H1 (cell line): Measurements from ENCODE around the gene PDE8A. TPM values are rescaled to one million over a fixed set of nuclear protein-coding genes. Genes with fewer than 3 reads are reported as not detected.

Experiments used
- CTCF ChIA-PET: fragments of 300-600 bp; sonication (Branson Sonifier 250); formaldehyde crosslinking; loops from one replicate; lab custom pipeline; 2021; ENCODE audit not compliant: partially characterized antibody; lab: Charles Lee
- POLR2A ChIA-PET: fragments of 300-600 bp; sonication (Branson Sonifier 250); formaldehyde crosslinking; loops from one replicate; lab custom pipeline; 2021; ENCODE audit warnings: inconsistent platforms; ENCODE audit not compliant: partially characterized antibody; lab: Charles Lee
- DNase-seq, 2 experiments: peaks; one replicate each; pipeline versions ENCODE4 v3.0.0 to v3.0.0-alpha.2; 2010 to 2022; ENCODE audit warnings: low spot score in 2 of 2, low read depth in 1 of 2, mixed read lengths in 1 of 2
- FAIRE-seq: peaks from 2 replicates; lab custom pipeline; 2011; peaks lifted over from hg19 to GRCh38; lab: Jason Lieb, UNC
- H2AFZ ChIP-seq: 2 replicates; pipeline ENCODE4 v1.8.1; 2012; ENCODE audit warnings: low read length, inconsistent platforms
- H2AK5ac ChIP-seq: 2 replicates; pipeline ENCODE4 v1.6.1; 2013; ENCODE audit warnings: low read depth, low read length
- H2BK120ac ChIP-seq: replicated peaks from 2 replicates; pipeline ENCODE3; 2013; ENCODE audit warnings: low read depth, low read length, inconsistent platforms
- H2BK12ac ChIP-seq: 2 replicates; pipeline ENCODE4 v1.6.1; 2013; ENCODE audit warnings: low read depth, low read length
- H2BK15ac ChIP-seq: 2 replicates; pipeline ENCODE4 v1.6.1; 2013; ENCODE audit warnings: low read length
- H2BK20ac ChIP-seq: 2 replicates; pipeline ENCODE4 v1.6.1; 2013; ENCODE audit warnings: low read length
- H2BK5ac ChIP-seq: 2 replicates; pipeline ENCODE4 v1.6.1; 2013; ENCODE audit warnings: low read depth, low read length
- H3K14ac ChIP-seq: 2 replicates; pipeline ENCODE4 v1.6.1; 2013; ENCODE audit warnings: inconsistent platforms; ENCODE audit not compliant: insufficient read length
- H3K18ac ChIP-seq: 2 replicates; pipeline ENCODE4 v1.6.1; 2013; ENCODE audit warnings: low read length; ENCODE audit errors: extremely low read depth
- H3K23ac ChIP-seq: 2 replicates; pipeline ENCODE4 v1.6.1; 2013; ENCODE audit warnings: inconsistent platforms; ENCODE audit not compliant: insufficient read length
- H3K23me2 ChIP-seq: 2 replicates; pipeline ENCODE4 v1.6.1; 2013; ENCODE audit warnings: low read depth, low read length
- H3K27ac ChIP-seq: 2 replicates; pipeline ENCODE4 v1.6.1; 2011; ENCODE audit warnings: low read depth, low read length, inconsistent platforms
- H3K27me3 ChIP-seq, 4 experiments: replicated peaks in 1 of 4; 1 replicate in 1 of 4; 2 replicates in 3 of 4; pipeline versions ENCODE4 v1.6.1 to v1.8.1; 2011 to 2013; ENCODE audit warnings: low read length in 3 of 4, mild to moderate bottlenecking in 3 of 4, inconsistent platforms in 2 of 4, mixed read lengths in 2 of 4, moderate library complexity in 1 of 4; ENCODE audit not compliant: control insufficient read depth in 3 of 4, insufficient read depth in 3 of 4; ENCODE audit errors: extremely low read depth in 1 of 4
- H3K36me3 ChIP-seq, 4 experiments: 2 replicates each; pipeline versions ENCODE4 v1.6.1 to v1.8.1; 2011 to 2013; ENCODE audit warnings: mild to moderate bottlenecking in 4 of 4, low read length in 3 of 4, moderate library complexity in 2 of 4, control low read depth in 1 of 4, inconsistent platforms in 1 of 4; ENCODE audit not compliant: insufficient read depth in 4 of 4, control insufficient read depth in 2 of 4
- H3K4ac ChIP-seq: replicated peaks from 2 replicates; pipeline ENCODE3; 2013; ENCODE audit warnings: low read length, low read depth, mixed read lengths, inconsistent platforms; ENCODE audit not compliant: insufficient read length
- H3K4me1 ChIP-seq, 4 experiments: replicated peaks in 1 of 4; 1 replicate in 1 of 4; 2 replicates in 3 of 4; pipeline versions ENCODE4 v1.6.1 to v1.8.1; 2011 to 2013; ENCODE audit warnings: low read length in 3 of 4, inconsistent platforms in 2 of 4, mixed read lengths in 1 of 4; ENCODE audit not compliant: insufficient read depth in 4 of 4, control insufficient read depth in 3 of 4
- H3K4me2 ChIP-seq, 2 experiments: 2 replicates each; pipeline versions ENCODE4 v1.6.1 to v1.8.1; 2011 to 2013; ENCODE audit warnings: low read depth in 2 of 2, low read length in 2 of 2, control low read depth in 1 of 2, inconsistent platforms in 1 of 2, mild to moderate bottlenecking in 1 of 2; ENCODE audit not compliant: insufficient read depth in 1 of 2
- H3K4me3 ChIP-seq, 4 experiments: fragments of 200-600, 300-600 bp in 1 of 4; sonication (generic), shearing (Covaris generic), sonication (Bioruptor Twin) in 1 of 4; 2 replicates each; pipeline versions ENCODE4 v1.5.1 to v1.8.1; 2011 to 2016; ENCODE audit warnings: low read length in 4 of 4, low read depth in 3 of 4, control low read depth in 2 of 4, inconsistent platforms in 2 of 4, mild to moderate bottlenecking in 2 of 4, mixed read lengths in 1 of 4, moderate library complexity in 1 of 4; ENCODE audit not compliant: insufficient read depth in 2 of 4; ENCODE audit errors: extremely low read depth in 1 of 4
- H3K56ac ChIP-seq: replicated peaks from 2 replicates; pipeline ENCODE3; 2013; ENCODE audit warnings: low read depth, mild to moderate bottlenecking, mixed read lengths, low read length, inconsistent platforms; ENCODE audit not compliant: insufficient read length
- H3K79me1 ChIP-seq: 2 replicates; pipeline ENCODE4 v1.6.1; 2013; ENCODE audit warnings: low read depth, low read length, control low read depth
- H3K79me2 ChIP-seq, 2 experiments: 2 replicates each; pipeline versions ENCODE4 v1.6.1 to v1.8.1; 2012 to 2013; ENCODE audit warnings: low read length in 2 of 2, mild to moderate bottlenecking in 2 of 2, inconsistent platforms in 1 of 2; ENCODE audit not compliant: insufficient read depth in 2 of 2, control insufficient read depth in 1 of 2
- H3K9ac ChIP-seq, 4 experiments: replicated peaks in 1 of 4; 1 replicate in 1 of 4; 2 replicates in 3 of 4; pipeline versions ENCODE4 v1.6.1 to v1.8.1; 2011 to 2013; ENCODE audit warnings: low read depth in 3 of 4, low read length in 3 of 4, control low read depth in 2 of 4, mild to moderate bottlenecking in 2 of 4, moderate library complexity in 2 of 4, inconsistent platforms in 1 of 4; ENCODE audit errors: extremely low read depth in 1 of 4
- H3K9me3 ChIP-seq, 2 experiments: 2 replicates each; pipeline versions ENCODE4 v1.6.1 to v1.8.1; 2012 to 2013; ENCODE audit warnings: mild to moderate bottlenecking in 2 of 2, moderate library complexity in 2 of 2, control low read depth in 1 of 2, inconsistent platforms in 1 of 2, low read depth in 1 of 2, low read length in 1 of 2, mixed read lengths in 1 of 2; ENCODE audit not compliant: insufficient read depth in 2 of 2
- H4K20me1 ChIP-seq, 2 experiments: replicated peaks in 1 of 2; 2 replicates each; pipeline versions ENCODE3 to v1.8.1; 2011 to 2013; ENCODE audit warnings: inconsistent platforms in 2 of 2, low read length in 2 of 2, mild to moderate bottlenecking in 1 of 2; ENCODE audit not compliant: insufficient read depth in 2 of 2, control insufficient read depth in 1 of 2
- H4K5ac ChIP-seq: 2 replicates; pipeline ENCODE4 v1.6.1; 2013; ENCODE audit warnings: low read length, low read depth, mixed read lengths, inconsistent platforms; ENCODE audit not compliant: insufficient read length
- H4K8ac ChIP-seq: 2 replicates; pipeline ENCODE4 v1.8.0; 2013; ENCODE audit warnings: mild to moderate bottlenecking, moderate library complexity, low read length, inconsistent platforms; ENCODE audit not compliant: insufficient read depth; ENCODE audit errors: extremely low read depth
- H4K91ac ChIP-seq: replicated peaks from 2 replicates; pipeline ENCODE3; 2013; ENCODE audit warnings: low read length, mixed read lengths, inconsistent platforms; ENCODE audit not compliant: insufficient read length
- BCL11A ChIP-seq, 2 experiments: IDR thresholded peaks; one replicate each; pipeline ENCODE4 v1.6.1; 2011; ENCODE audit warnings: low read depth in 2 of 2, low read length in 2 of 2, mild to moderate bottlenecking in 2 of 2
- CBX8 ChIP-seq: fragments of 300-800, 300-1000 bp; sonication (generic); IDR thresholded peaks from 2 replicates; pipeline ENCODE4 v1.7.1; 2016; ENCODE audit warnings: low read depth, low read length, borderline replicate concordance
- HDAC2 ChIP-seq, 2 experiments: fragments of 300-600 bp in 1 of 2; sonication (generic) in 1 of 2; IDR thresholded peaks; 2 replicates each; pipeline ENCODE4 v1.6.1; 2011 to 2012; ENCODE audit warnings: low read depth in 2 of 2, low read length in 2 of 2, mild to moderate bottlenecking in 2 of 2, moderate library complexity in 2 of 2, borderline replicate concordance in 1 of 2, inconsistent platforms in 1 of 2
- JUND ChIP-seq: IDR thresholded peaks from 2 replicates; pipeline ENCODE4 v1.6.1; 2011; ENCODE audit warnings: mild to moderate bottlenecking, improper control_type of control experiment, low read length
- KDM1A ChIP-seq: fragments of 200-600, 300-600 bp; sonication (generic); IDR thresholded peaks from 2 replicates; pipeline ENCODE4 v1.7.1; 2016; ENCODE audit warnings: mild to moderate bottlenecking, low read length, borderline replicate concordance
- NANOG ChIP-seq: IDR thresholded peaks from 2 replicates; pipeline ENCODE4 v1.6.1; 2011; ENCODE audit warnings: low read length, low read depth, mild to moderate bottlenecking, inconsistent platforms; ENCODE audit not compliant: insufficient read depth, poor library complexity, severe bottlenecking
- USF2 ChIP-seq: IDR thresholded peaks from 2 replicates; pipeline ENCODE4 v1.6.1; 2011; ENCODE audit warnings: low read length, improper control_type of control experiment
- YY1 ChIP-seq: IDR thresholded peaks from 2 replicates; pipeline ENCODE4 v1.6.1; 2011; ENCODE audit warnings: low read depth, mild to moderate bottlenecking, low read length
- WGBS, 2 experiments: shearing (Covaris generic) in 1 of 2; methylation state at CpG; one replicate each; pipeline versions ENCODE4 v1.1.6 to v1.1.7; 2013 to 2015; ENCODE audit warnings: low lambda C conversion rate in 2 of 2, mixed read lengths in 2 of 2, inconsistent platforms in 1 of 2, low coverage in 1 of 2, missing lambda C conversion rate in 1 of 2; ENCODE audit not compliant: insufficient replicate concordance in 2 of 2, insufficient coverage in 1 of 2, insufficient read length in 1 of 2; ENCODE audit errors: extremely low coverage in 1 of 2, missing lambda C conversion rate in 1 of 2; 5-methylcytosine and 5-hydroxymethylcytosine counted together
- polyA plus RNA-seq, 7 experiments: library from polyadenylated mRNA; depleted of rRNA in 3 of 7; stranded (reverse) in 5 of 7; unstranded in 2 of 7; fragments of >200 nt in 5 of 7; fragments of 200-250 nt in 2 of 7; gene quantifications; 1 replicate in 5 of 7; 2 replicates in 1 of 7; 4 replicates in 1 of 7; pipeline versions ENCODE4 v1.2.1 to v1.2.3, GENCODE V29; 2011 to 2013; ENCODE audit warnings: missing spikeins in 2 of 7, mixed read lengths in 2 of 7
- total RNA-seq: library from RNA; stranded (reverse); fragmentation: NEBNext Ultra II Directional; extraction: Animal tissue kit (Norgen Biotek cat#: 25700); gene quantifications from 2 replicates; pipeline ENCODE4 v1.2.1, GENCODE V29; 2021
- TF ChIP-seq, protein P1 (sequence below): IDR thresholded peaks from 2 replicates; pipeline ENCODE4 v1.6.1; 2012; ENCODE audit warnings: low read length, inconsistent platforms

The PDE8A gene
- total and polyA plus RNA-seq, 2 of the 8 experiments (the other 6 are each of a cell fraction or from before 2014, with no cell fraction given) = 6.9 to 7.8 TPM

- Histone ChIP-seq H3K27ac (no peak overlapping the region), H3K36me3 (no peaks in the 10 kb centered on the region), H2BK12ac (no peak overlapping the region), H2BK120ac (no peak overlapping the region), H2BK15ac (no peak overlapping the region), H3K23ac (no peak overlapping the region), H2AK5ac (no peak overlapping the region), H3K4me2 (no peak overlapping the region), H4K91ac (no peak overlapping the region), H3K56ac (no peak overlapping the region), H3K4ac (no peak overlapping the region), H4K20me1 (no peaks in the 10 kb centered on the region), H3K4me3 (no peak overlapping the region), H3K23me2 (no peaks in the 10 kb centered on the region), H3K14ac (no peak overlapping the region), H4K5ac (no peak overlapping the region), H3K4me1 (no peaks in the 10 kb centered on the region), H2BK20ac (no peak overlapping the region), H3K79me1 (no peaks in the 10 kb centered on the region), H3K79me2 (no peaks in the 10 kb centered on the region), H3K27me3 (no peaks in the 10 kb centered on the region), H2AFZ (no peak overlapping the region), H4K8ac (no peak overlapping the region), H3K9me3 (no peaks in the 10 kb centered on the region), H3K9ac (no peak overlapping the region), H2BK5ac (no peak overlapping the region), H3K18ac (no peak overlapping the region)
- no peak for TF ChIP-seq CBX8
- no peak for TF ChIP-seq USF2
- TF ChIP-seq BCL11A (IDR thresholded peaks at IDR 0.05; ENCODE audit: low read depth in 2 of 2, low read length in 2 of 2) = no peak
- no peak for TF ChIP-seq NANOG
- TF ChIP-seq JUND = no peak
- TF ChIP-seq, protein P1, sequence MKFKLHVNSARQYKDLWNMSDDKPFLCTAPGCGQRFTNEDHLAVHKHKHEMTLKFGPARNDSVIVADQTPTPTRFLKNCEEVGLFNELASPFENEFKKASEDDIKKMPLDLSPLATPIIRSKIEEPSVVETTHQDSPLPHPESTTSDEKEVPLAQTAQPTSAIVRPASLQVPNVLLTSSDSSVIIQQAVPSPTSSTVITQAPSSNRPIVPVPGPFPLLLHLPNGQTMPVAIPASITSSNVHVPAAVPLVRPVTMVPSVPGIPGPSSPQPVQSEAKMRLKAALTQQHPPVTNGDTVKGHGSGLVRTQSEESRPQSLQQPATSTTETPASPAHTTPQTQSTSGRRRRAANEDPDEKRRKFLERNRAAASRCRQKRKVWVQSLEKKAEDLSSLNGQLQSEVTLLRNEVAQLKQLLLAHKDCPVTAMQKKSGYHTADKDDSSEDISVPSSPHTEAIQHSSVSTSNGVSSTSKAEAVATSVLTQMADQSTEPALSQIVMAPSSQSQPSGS = no peak
- TF ChIP-seq HDAC2 (IDR thresholded peaks at IDR 0.05; ENCODE audit: borderline replicate concordance in 1 of 2, low read depth in 2 of 2, low read length in 2 of 2) = peak in 1 of 2 experiments; percentile 48; a peak in 1 of 4 replicates
- TF ChIP-seq YY1 = no peak
- peak; percentile 70; the same call in 1 of the 2 replicates for TF ChIP-seq KDM1A
- ChIA-PET CTCF (interaction anchor here (2.1 to 2.6 kb wide), 1 partner anchor 11 kb away, joined by 8 to 10 read pairs; no protein-coding TSS in a partner anchor), POLR2A (no interaction called here)
- FAIRE-seq (no peak), DNase-seq (no peak)
- 77% methylated on average over 1 of the region's 1 CpG; no CpG with 5 or more reads in 1 of the 2 experiments for WGBS, 2 experiments
Observed at GRCh38 chr15:84938726-84939125, 42.9 kb upstream of the PDE8A start.
